GM10248 (cell line): ENCODE measurements around the gene LRFN5.
"Not testable (repeated sequence)": the region's sequence is repeated elsewhere in the genome, so short reads cannot be mapped to it uniquely, and the experiment has no call there.

Experiments
- CTCF ChIA-PET: fragments of 300-600 bp; sonication (Branson Sonifier 250); formaldehyde crosslinking; extraction: SDS; loops from one replicate; lab custom pipeline; 2021; ENCODE audit warnings: antibody characterized with exemption; lab: Yijun Ruan, JAX
- POLR2A ChIA-PET: fragments of 350-650 bp; sonication (Branson Sonifier 250); formaldehyde crosslinking; extraction: SDS; loops from one replicate; lab custom pipeline; 2020; ENCODE audit warnings: antibody characterized with exemption; lab: Yijun Ruan, JAX
- DNase-seq: peaks from one replicate; pipeline ENCODE4 v3.0.0; 2012; ENCODE audit errors: extremely low spot score
- TF ChIP-seq, protein P1 (sequence below): IDR thresholded peaks from 2 replicates; pipeline ENCODE4 v1.5.1; 2012; ENCODE audit warnings: mild to moderate bottlenecking, low read depth; ENCODE audit errors: extremely low read depth, missing control alignments, control extremely low read depth

Gene LRFN5

DNA sequence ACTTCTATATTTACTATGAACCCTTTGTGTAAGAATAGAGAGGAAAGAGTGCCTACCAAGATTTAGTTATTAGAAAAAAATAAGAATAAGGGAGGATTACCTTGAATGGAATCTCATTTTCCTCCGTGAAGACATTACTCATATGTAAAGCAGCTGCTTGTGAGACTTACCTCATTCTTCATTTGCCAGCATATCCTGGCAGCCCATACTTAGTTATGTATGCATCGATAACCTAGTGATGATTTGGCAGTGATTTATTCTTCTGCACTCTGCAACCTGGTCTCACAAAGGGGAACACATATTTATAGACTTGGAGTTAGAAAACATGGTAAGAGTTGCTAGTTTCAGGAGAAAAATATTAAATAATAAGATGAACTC is 56.8 kb downstream of the LRFN5 start:
- TF ChIP-seq, protein P1, sequence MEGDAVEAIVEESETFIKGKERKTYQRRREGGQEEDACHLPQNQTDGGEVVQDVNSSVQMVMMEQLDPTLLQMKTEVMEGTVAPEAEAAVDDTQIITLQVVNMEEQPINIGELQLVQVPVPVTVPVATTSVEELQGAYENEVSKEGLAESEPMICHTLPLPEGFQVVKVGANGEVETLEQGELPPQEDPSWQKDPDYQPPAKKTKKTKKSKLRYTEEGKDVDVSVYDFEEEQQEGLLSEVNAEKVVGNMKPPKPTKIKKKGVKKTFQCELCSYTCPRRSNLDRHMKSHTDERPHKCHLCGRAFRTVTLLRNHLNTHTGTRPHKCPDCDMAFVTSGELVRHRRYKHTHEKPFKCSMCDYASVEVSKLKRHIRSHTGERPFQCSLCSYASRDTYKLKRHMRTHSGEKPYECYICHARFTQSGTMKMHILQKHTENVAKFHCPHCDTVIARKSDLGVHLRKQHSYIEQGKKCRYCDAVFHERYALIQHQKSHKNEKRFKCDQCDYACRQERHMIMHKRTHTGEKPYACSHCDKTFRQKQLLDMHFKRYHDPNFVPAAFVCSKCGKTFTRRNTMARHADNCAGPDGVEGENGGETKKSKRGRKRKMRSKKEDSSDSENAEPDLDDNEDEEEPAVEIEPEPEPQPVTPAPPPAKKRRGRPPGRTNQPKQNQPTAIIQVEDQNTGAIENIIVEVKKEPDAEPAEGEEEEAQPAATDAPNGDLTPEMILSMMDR: no peak
- DNase-seq: no peak
- ChIA-PET POLR2A (no interaction called here), CTCF (no interaction called here)

DNA sequence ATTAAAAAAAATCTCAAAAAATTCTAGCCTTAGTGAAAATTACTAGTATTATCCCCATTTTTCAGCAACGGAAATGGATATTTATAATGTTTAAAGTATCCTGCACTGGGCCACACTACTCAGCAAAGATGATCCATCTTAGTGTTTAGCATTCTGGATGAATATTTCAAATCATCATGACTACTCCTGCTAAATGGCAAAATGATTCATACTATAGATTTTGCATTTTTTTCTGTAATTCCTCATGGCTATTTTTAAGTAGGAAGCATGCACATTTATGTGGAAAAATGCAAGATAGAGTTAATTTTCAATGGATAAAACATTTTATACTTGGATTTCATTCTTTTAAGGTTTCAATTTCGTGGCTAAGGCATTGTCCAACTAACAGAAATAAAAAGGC is 59.6 kb downstream of the LRFN5 start:
- DNase-seq: no peak
- TF ChIP-seq, protein P1: no peak
- ChIA-PET POLR2A (no interaction called here), CTCF (interaction anchor here (2.3 kb wide), 1 partner anchor 11 kb away, joined by 6 read pairs; no protein-coding TSS in a partner anchor)

DNA sequence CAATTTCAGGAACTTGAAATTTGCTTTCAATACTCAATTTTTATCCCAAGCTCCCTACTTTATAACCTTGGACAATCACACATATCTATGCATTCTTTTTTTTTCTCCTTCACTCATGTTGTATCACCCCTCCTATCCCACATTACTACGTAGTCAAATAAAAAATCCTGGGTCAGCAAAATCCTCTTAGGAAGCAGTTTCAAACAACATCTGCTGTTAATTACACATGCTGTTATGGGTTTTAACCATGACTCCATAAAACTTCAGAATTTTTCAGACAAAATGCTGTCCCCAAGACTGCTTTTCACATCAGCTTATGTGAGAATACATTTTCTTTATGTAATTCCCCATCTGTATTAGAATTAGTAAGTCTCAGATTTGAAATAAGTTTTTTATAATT is 61.7 kb downstream of the LRFN5 start:
- TF ChIP-seq, protein P1: no peak
- ChIA-PET CTCF (no interaction called here), POLR2A (no interaction called here)

DNA sequence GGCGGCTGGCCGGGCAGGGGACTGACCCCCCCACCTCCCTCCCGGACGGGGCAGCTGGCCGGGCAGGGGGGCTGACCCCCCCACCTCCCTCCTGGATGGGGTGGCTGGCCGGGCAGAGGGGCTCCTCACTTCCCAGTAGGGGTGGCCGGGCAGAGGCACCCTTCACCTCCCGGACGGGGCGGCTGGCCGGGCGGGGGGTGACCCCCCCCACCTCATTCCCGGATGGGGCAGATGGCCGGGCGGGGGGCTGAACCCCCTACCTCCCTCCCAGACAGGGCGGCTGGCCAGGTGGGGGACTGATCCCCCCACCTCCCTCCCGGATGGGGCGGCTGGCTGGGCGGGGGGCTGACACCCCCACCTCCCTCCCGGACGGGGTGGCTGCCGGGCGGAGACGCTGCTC is 66.9 kb downstream of the LRFN5 start:
- POLR2A ChIA-PET, CTCF ChIA-PET, DNase-seq: not testable (repeated sequence)

More for the DNA sequence above, 61.7 kb downstream of the LRFN5 start:
- DNase-seq: no peak

DNA sequence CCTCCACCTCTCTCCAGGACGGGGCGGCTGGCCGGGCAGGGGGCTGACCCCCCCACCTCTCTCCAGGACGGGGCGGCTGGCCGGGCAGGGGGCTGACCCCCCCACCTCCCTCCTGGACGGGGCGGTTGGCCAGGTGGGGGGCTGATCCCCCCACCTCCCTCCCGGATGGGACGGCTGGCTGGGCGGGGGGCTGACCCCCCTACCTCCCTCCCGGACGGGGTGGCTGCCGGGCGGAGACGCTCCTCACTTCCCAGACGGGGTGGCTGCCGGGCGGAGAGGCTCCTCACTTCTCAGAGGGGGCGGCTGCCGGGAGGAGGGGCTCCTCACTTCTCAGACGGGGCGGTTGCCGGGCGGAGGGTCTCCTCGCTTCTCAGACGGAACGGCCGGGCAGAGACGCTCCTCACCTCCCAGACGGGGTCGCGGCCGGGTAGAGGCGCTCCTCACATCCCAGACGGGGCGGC is 67.9 kb downstream of the LRFN5 start:
- POLR2A ChIA-PET, DNase-seq, CTCF ChIA-PET: not testable (repeated sequence)

DNA sequence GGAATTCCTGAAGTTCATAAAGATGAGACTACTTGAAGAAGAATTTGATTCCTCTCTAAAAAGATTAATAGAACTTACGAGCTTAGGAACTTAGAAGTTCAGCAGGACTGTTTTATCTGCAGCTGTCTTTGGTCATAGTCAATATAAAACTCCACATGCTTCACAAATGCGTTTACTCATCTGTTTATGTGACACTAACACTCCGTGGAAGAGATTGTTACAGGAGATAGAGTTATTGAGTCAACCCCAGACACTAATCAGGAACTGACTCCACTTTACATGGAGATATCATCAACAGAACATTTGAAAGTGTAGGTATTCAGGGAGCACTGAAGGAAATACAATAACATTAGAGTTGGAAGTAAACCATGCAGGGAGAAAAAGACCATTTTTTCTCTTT is 92.8 kb downstream of the LRFN5 start:
- ChIA-PET POLR2A (no interaction called here), CTCF (no interaction called here)

DNA sequence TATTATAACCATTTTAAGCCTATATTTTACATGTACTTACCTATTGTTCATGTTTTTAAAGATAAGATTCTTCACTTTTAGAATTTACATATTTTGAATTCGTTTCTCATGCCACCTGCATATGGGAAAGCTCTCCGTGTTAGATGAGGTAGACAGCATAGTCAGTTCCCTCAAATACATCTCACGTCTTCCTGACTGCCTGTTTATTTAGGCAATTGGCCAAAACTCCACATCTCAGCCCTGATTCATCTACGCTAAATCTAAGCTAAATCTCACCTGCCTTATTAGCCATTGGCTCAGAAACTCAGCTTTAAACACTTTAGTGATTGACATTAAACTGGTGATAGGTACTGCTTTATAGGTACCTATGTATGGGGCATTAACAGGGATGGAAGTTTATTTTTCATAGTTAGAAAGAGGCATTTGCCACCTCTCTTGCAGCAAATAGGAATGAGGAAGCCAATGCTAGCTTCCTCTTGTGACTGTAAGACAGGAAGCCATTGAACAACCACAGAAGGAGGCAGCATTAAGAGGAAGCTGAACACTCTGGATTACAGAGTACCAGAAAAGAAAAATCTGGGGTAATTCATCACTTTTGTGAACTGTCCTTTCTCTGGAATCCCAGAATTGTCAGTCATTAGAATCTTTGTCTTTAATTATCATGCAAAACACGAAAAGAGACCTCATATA is 111.9 kb downstream of the LRFN5 start:
- TF ChIP-seq, protein P1: no peak
- CTCF ChIA-PET: interaction anchor here (1.1 kb wide), 1 partner anchor 18 kb away, joined by 3 read pairs; no protein-coding TSS in a partner anchor
- POLR2A ChIA-PET: no interaction called here
- no peak for DNase-seq

More for the DNA sequence above, 92.8 kb downstream of the LRFN5 start:
- TF ChIP-seq, protein P1: no peak
- no peak for DNase-seq
